Transverse colon (tissue), 4 donors: Measurements from ENCODE around the gene NOC2L. TPM values are rescaled to one million over a fixed set of nuclear protein-coding genes. Genes with fewer than 3 reads are reported as not detected.

Source experiments
- DNase-seq: peaks from one replicate; pipeline ENCODE4 v3.0.0-alpha.2; 2019
- H3K27ac ChIP-seq, 4 donors: fragments of 200-600 bp; sonication (generic); 2 replicates each; pipeline ENCODE4 v1.5.1; 2016 to 2018; ENCODE audit warnings: inconsistent platforms in 4 of 4
- H3K27me3 ChIP-seq: fragments of 200-600 bp; sonication (generic); 2 replicates; pipeline ENCODE4 v1.5.1; 2017; ENCODE audit warnings: inconsistent platforms
- H3K36me3 ChIP-seq, 4 donors: fragments of 200-600 bp; sonication (generic); 2 replicates each; pipeline ENCODE4 v1.5.1; 2017 to 2019; ENCODE audit warnings: inconsistent platforms in 4 of 4
- H3K4me1 ChIP-seq, 4 donors: fragments of 200-600 bp; sonication (generic); 2 replicates each; pipeline ENCODE4 v1.5.1; 2017 to 2020; ENCODE audit warnings: inconsistent platforms in 4 of 4
- H3K4me3 ChIP-seq, 4 donors: fragments of 200-600 bp; sonication (generic); 1 replicate in 1 of 4; 2 replicates in 3 of 4; pipeline versions ENCODE4 v1.5.1 to v1.6.1; 2017 to 2019; ENCODE audit warnings: inconsistent platforms in 4 of 4
- H3K9me3 ChIP-seq, 2 donors: fragments of 200-600 bp; sonication (generic); 2 replicates each; pipeline ENCODE4 v1.5.1; 2017 to 2019; ENCODE audit warnings: inconsistent platforms in 2 of 2
- CTCF ChIP-seq, 5 experiments: fragments of 200-600 bp in 3 of 5; fragments of 450-650 bp in 2 of 5; sonication (generic) in 3 of 5; IDR thresholded peaks; 1 replicate in 2 of 5; 2 replicates in 3 of 5; pipeline ENCODE4 v1.5.1; 2016 to 2017; ENCODE audit warnings: antibody characterized with exemption in 5 of 5, inconsistent platforms in 3 of 5, mild to moderate bottlenecking in 2 of 5, moderate library complexity in 1 of 5
- EP300 ChIP-seq: sonication (generic); formaldehyde crosslinking; IDR thresholded peaks from one replicate; pipeline ENCODE4 v1.6.1; 2017; ENCODE audit warnings: antibody characterized with exemption, low read depth
- POLR2A ChIP-seq: fragments of 450-650 bp; IDR thresholded peaks from one replicate; pipeline ENCODE4 v1.6.1; 2016; ENCODE audit warnings: antibody characterized with exemption, mild to moderate bottlenecking, moderate library complexity
- POLR2AphosphoS5 ChIP-seq, 3 donors: sonication (generic); formaldehyde crosslinking; IDR thresholded peaks; one replicate each; pipeline ENCODE4 v1.6.1; 2016; ENCODE audit warnings: antibody characterized with exemption in 3 of 3
- WGBS, 2 donors: methylation state at CpG; one replicate each; pipeline ENCODE4 v1.1.5; 2018; ENCODE audit warnings: low coverage in 1 of 2; 5-methylcytosine and 5-hydroxymethylcytosine counted together
- in situ Hi-C, 4 donors: fragments of 200-750 bp; cut with MboI; loops; one replicate each; pipeline versions ENCODE4 v1.15.0 to v1.15.1; 2017; ENCODE audit warnings: low sequenced_read_pairs in 3 of 4, low pct_ligation_motif_present in 1 of 4, low pct_unique_long_range_greater_than_20kb in 1 of 4
- intact Hi-C: fragments of 100-400 bp; cut with DNase I; formaldehyde crosslinking; loops from one replicate; pipeline ENCODE4 v1.15.1; 2023; ENCODE audit warnings: low total_unique reads
- total RNA-seq, 4 donors: library from RNA; depleted of rRNA; stranded (reverse); fragments of >200 nt; gene quantifications; one replicate each; pipeline ENCODE4 v1.1.0, GENCODE V29; 2016

Gene NOC2L
- total RNA-seq, 4 donors from 2014 or later = 17.6 to 50.4 (median 31.6) TPM

GRCh38 chr1:923131-923990 is 35.7 kb downstream of the NOC2L start, which contains the start of gene SAMD11:
Gene SAMD11 (plus strand): TSS chr1:923923. CDS start chr1:924432, 509 bp downstream.
- H3K27me3 ChIP-seq = peaks cover 100% of the 10 kb centered on the region

GRCh38 chr1:921011-921837 is 37.8 kb downstream of the NOC2L start:
- Histone ChIP-seq H3K4me1 (peaks cover 24 to 53% (median 41%) of the 10 kb centered on the region in 4 donors), H3K27me3 (peaks cover 100% of the 10 kb centered on the region), H3K36me3 (no peaks in the 10 kb centered on the region), H3K27ac (no peak overlapping the region), H3K4me3 (no peak overlapping the region), H3K9me3 (no peaks in the 10 kb centered on the region)
- intact Hi-C loops (no loop called here), in situ Hi-C loops (no loop called here)
- 14 to 43% methylated on average over 3 to 38 of the region's 38 CpGs for WGBS, 2 donors
- peak; percentile 72 for DNase-seq
- peak; percentile 49 to 62 (median 54) for TF ChIP-seq CTCF (IDR thresholded peaks at IDR 0.05)
- TF ChIP-seq EP300 = no peak
- TF ChIP-seq POLR2A = no peak

More at GRCh38 chr1:923131-923990, 35.7 kb downstream of the NOC2L start, which contains the start of gene SAMD11:
- no peaks in the 10 kb centered on the region for H3K36me3 ChIP-seq
- H3K9me3 ChIP-seq = no peaks in the 10 kb centered on the region
- peak; percentile 85 for DNase-seq
- WGBS, 2 donors = 6% methylated on average over 61 of the region's 72 CpGs; no CpG with 5 or more reads in 1 of the 2 donors
- in situ Hi-C loops = no loop called here
- H3K4me1 ChIP-seq = peaks cover 24 to 43% (median 36%) of the 10 kb centered on the region in 4 donors
- peak within 1 kb of the TSS in 1 of 4 donors; percentile 4 for H3K27ac ChIP-seq
- intact Hi-C loops = no loop called here
- H3K4me3 ChIP-seq = peak within 1 kb of the TSS in 3 of 4 donors; percentile 32 to 54 (median 52)
- TF ChIP-seq EP300 (no peak), POLR2AphosphoS5 (IDR thresholded peaks at IDR 0.05) (no peak), CTCF (IDR thresholded peaks at IDR 0.05) (no peak), POLR2A (no peak)

- Histone ChIP-seq H3K27me3 (peaks cover 100% of the 10 kb centered on the region), H3K4me3 (no peak overlapping the region), H3K9me3 (no peaks in the 10 kb centered on the region), H3K4me1 (peaks cover 23 to 48% (median 38%) of the 10 kb centered on the region in 4 donors), H3K27ac (no peak overlapping the region), H3K36me3 (no peaks in the 10 kb centered on the region)
- TF ChIP-seq POLR2A (no peak), CTCF (IDR thresholded peaks at IDR 0.05) (no peak), POLR2AphosphoS5 (IDR thresholded peaks at IDR 0.05) (no peak), EP300 (no peak)
- 4% methylated on average over 5 of the region's 13 CpGs; no CpG with 5 or more reads in 1 of the 2 donors for WGBS, 2 donors
- DNase-seq = no peak
- intact Hi-C loops (no loop called here), in situ Hi-C loops (no loop called here)
Observed at GRCh38 chr1:920521-920920, 38.5 kb downstream of the NOC2L start.

- Histone ChIP-seq H3K27ac (no peak overlapping the region), H3K27me3 (peaks cover 100% of the 10 kb centered on the region), H3K9me3 (no peaks in the 10 kb centered on the region), H3K36me3 (no peaks in the 10 kb centered on the region), H3K4me1 (peaks cover 21 to 44% (median 34%) of the 10 kb centered on the region in 4 donors), H3K4me3 (no peak overlapping the region)
- DNase-seq = no peak
- TF ChIP-seq POLR2AphosphoS5 (IDR thresholded peaks at IDR 0.05) (no peak), EP300 (no peak), CTCF (IDR thresholded peaks at IDR 0.05) (no peak), POLR2A (no peak)
- WGBS, 2 donors = 28% methylated on average over 14 of the region's 23 CpGs; no CpG with 5 or more reads in 1 of the 2 donors
- in situ Hi-C loops = no loop called here
- intact Hi-C loops = no loop called here
Observed at GRCh38 chr1:920010-920409, 39.0 kb downstream of the NOC2L start.
